GM10847 (cell line): ENCODE results near the gene VPS29.

Source experiments
- POLR2A ChIP-seq: IDR thresholded peaks from 2 replicates; pipeline ENCODE4 v1.6.1; 2011; ENCODE audit not compliant: insufficient read length; ENCODE audit errors: extremely low read depth

VPS29 gene

DNA sequence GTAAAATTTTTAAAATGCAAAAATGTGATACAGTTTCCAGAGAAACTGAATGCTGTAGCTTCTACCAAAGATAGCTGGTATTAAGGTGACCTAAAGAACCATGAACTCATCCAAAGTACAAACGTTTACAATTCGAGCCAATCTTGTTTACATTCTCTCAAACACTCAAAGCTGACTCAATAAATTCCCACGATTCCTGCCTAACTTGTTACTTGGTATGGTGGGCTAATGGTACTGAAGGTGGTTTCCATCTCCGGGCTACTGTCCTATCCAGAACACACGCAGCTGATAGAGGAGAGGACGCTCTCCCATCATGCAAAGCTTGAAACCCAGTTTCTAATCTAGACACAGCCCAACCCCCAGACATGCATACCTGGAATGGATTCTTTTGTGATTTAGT lies 31.7 kb upstream of the VPS29 start:
- no peak for TF ChIP-seq POLR2A

GRCh38 chr12:110532644-110533043 lies 30.7 kb upstream of the VPS29 start:
- no peak for TF ChIP-seq POLR2A

GRCh38 chr12:110531741-110532333 lies 29.9 kb upstream of the VPS29 start:
- no peak for TF ChIP-seq POLR2A

GRCh38 chr12:110530511-110530910 lies 28.6 kb upstream of the VPS29 start:
- no peak for TF ChIP-seq POLR2A

GRCh38 chr12:110528277-110528839 lies 26.4 kb upstream of the VPS29 start:
- no peak for TF ChIP-seq POLR2A

DNA sequence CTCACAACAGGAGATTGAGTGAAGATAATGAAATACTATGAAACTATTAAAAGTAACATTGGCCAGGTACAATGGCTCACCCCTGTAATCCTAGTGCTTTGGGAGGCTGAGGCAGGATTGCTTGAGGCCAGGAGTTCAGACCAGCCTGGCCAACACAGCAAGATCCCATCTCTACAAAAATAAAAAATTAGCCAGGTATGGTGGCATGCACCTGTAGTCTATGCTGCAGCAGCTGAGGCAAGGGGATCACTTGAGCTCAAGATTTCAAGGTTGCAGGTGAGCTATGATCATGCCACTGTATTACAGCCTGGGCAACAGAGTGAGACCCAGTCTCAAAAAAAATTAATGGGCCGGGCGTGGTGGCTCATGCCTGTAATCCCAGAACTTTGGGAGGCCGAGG lies 15.1 kb upstream of the VPS29 start:
- no peak for TF ChIP-seq POLR2A

DNA sequence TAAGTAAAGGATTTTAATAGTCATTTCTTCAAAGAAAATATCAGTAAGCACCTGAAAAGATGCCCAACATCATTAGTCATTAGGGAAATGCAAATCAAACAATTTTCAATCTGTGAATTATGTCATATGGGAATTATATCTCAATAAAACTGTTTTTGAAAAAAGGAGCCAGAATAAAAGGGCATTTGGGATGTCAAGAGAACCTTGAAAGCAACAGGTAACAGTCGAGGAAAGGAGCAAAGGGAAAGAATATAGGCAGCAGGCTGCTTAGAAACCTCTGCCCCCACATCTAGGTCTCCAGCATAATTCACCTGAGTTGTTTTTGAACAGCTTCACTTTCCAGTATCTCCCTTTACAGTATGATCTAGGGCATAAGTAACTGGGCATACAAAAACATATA lies 12.5 kb upstream of the VPS29 start:
- TF ChIP-seq POLR2A, result no peak

DNA sequence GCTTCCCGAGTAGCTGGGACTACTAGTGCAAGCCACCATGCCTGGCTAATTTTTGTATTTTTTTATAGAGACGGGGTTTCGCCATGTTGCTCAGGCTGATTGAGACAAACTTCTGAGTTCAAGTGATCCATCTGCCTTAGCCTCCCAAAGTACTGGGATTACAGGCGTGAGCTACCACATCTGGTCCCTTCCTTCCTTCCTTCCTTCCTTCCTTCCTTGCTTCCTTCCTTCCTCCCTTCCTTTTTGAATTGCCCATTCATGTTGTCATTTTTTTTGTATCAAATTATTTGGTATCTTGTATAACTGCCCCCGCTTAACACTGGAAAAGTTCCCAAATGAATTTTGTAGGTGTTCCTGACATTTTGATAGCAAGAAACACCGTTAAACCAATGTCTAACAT lies 11.9 kb upstream of the VPS29 start:
- no peak for TF ChIP-seq POLR2A

- TF ChIP-seq POLR2A, result no peak
Measured at GRCh38 chr12:110508071-110508586, 6.2 kb upstream of the VPS29 start.

DNA sequence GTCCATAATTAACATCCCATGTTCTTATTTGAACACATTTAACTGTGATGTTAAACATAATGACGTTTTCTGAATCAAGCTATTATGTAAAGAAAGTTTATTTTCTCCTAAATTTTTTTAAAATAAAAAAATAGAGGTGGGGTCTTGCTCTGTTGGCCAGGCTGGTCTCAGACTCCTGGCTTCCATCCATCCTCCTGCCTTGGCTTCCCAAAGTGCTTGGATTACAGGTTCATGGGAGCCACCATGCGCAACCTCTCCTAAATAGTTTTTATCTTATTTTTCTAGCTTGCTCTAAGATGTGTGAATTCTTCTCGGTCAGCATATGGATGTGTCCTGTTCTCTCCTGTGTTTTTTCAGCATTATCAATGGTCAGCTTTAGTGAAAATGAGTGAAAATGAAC lies 3.4 kb upstream of the VPS29 start:
- no peak for TF ChIP-seq POLR2A

- TF ChIP-seq POLR2A, result no peak
Measured at GRCh38 chr12:110503432-110503831, 1.5 kb upstream of the VPS29 start.

GRCh38 chr12:110501399-110501751 lies 536 bp downstream of the VPS29 start:
- TF ChIP-seq POLR2A, result no peak

- TF ChIP-seq POLR2A, result no peak
Measured at GRCh38 chr12:110498984-110499706, 2.8 kb downstream of the VPS29 start.

DNA sequence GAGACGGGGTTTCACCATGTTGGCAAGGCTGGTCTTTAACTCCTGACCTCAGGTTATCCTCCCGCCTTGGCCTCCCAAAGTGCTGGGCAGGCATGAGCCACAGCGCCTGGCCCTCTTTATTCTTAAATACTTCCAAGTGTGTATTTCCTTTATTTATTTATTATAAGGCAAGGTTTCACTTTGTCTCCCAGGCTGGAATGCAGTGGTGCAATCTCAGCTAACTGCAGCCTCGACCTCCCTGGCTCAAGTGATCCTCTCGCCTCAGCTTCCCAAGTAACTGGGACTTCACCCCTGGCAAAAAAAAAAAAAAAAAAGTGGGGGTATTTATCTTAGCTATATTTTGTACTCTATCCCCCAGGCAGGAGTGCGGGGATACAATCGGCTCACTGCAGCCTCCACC lies 26.5 kb downstream of the VPS29 start:
- no peak for TF ChIP-seq POLR2A

DNA sequence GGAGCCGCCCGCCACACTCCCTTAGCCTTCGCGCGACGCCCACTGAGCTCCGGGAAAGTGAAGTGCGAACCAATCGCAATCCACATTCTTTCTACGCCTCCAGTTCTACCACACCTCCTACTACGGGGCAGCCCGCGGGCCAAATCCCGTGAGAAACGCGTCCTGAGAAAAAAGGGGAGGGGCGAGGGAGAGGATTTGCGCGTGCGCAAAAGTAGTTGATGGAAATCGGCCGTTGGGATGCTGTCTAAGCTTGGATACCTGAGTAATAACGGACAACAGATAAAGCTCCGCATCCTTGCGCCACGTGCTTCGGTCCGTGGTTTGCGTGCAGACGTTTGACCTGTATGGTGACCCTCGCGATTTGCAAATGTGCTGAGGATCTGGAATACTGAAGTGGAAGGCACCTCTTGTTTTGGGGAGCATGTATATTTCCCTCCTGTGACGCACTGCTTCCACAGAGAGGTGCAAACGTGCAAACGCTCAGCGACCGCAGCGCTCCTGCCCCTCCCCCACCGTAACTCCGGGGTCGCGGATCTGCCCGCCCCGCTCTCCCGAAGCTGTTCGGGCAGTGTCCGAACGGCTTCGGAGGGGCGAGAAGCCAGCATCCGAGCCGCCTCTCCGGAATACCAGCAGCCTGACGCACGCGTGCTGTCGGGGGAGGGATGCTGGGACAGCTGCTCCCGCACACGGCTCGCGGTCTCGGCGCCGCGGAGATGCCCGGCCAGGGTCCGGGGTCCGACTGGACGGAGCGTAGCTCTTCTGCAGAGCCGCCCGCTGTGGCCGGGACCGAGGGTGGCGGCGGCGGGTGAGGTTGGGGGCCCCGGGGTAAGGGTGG lies 33.5 kb downstream of the VPS29 start, which contains the start of the genes FAM216A and GPN3:
TSS of gene FAM216A (plus strand) at position 632 of the 835 bp plus-strand sequence. CDS start at position 663, 31 bp downstream.
TSS of gene GPN3 (minus strand) at position 44 of the 835 bp plus-strand sequence. CDS start 54 bp downstream, outside the sequence.
- TF ChIP-seq POLR2A, result peak; percentile 64
